ENCODE results near the gene COL24A1. TPM values are rescaled to one million over a fixed set of nuclear protein-coding genes. Genes with fewer than 3 reads are reported as not detected.
A peak's percentile ranks its signal among the peaks of the same experiment; 100 is the strongest.

The COL24A1 gene
- total and polyA plus RNA-seq, 2 donors (not counting 3 experiments of a cell fraction or from before 2014, with no cell fraction given): 0.03 TPM; not detected in 1

GRCh38 chr1:85707990-85708828 lies 448.4 kb downstream of the COL24A1 start, which contains the start of gene ZNHIT6:
Gene ZNHIT6 (minus strand): TSS chr1:85708433. CDS start chr1:85708284, 149 bp downstream.
- no TSS peak for BruUV-seq (replicated peaks)
- DNase-seq (ENCODE audit: low read depth, low spot score): peak; percentile 95
- ChIA-PET POLR2A (interaction anchor here (0.6 to 1.0 kb wide), 7 partner anchors 9 to 1202 kb away, joined by 3 to 7 read pairs (median 3); partner anchors contain the start of genes BCL10 and GNG5), CTCF (interaction anchor here (0.6 to 1.3 kb wide), 26 partner anchors 9 to 763 kb away, joined by 3 to 17 read pairs (median 4); partner anchors contain the start of genes BCL10 and C1orf52)
- Histone ChIP-seq H3K4me2 (ENCODE audit: insufficient read depth, low read length) (peak within 1 kb of the TSS; percentile 94), H3K36me3 (ENCODE audit: control insufficient read depth in 2 of 2, extremely low read depth in 1 of 2, insufficient read depth in 2 of 2, low read length in 2 of 2) (peaks cover 2% of the 10 kb centered on the region in 2 experiments), H3K9ac (replicated peaks; ENCODE audit: extremely low read depth, insufficient read depth, low read length) (peak within 1 kb of the TSS; percentile 65), H3K27ac (ENCODE audit: insufficient read depth, low read depth, low read length) (peak within 1 kb of the TSS; percentile 41), H3K9me3 (replicated peaks; ENCODE audit: control insufficient read depth, insufficient read depth, low read length) (no peaks in the 10 kb centered on the region), H3K9me1 (replicated peaks; ENCODE audit: control insufficient read depth, extremely low read depth, insufficient read depth, low read length) (no peaks in the 10 kb centered on the region), H3K4me3 (replicated peaks in 1 of 3; ENCODE audit: insufficient read depth in 1 of 3, low read depth in 1 of 3, low read length in 3 of 3) (peak within 1 kb of the TSS; percentile 43 to 82 (median 69)), H3K79me2 (ENCODE audit: control insufficient read depth, insufficient read depth, low read length) (peaks cover 27% of the 10 kb centered on the region), H2AFZ (ENCODE audit: low read depth, low read length) (peak within 1 kb of the TSS; percentile 45), H3K4me1 (ENCODE audit: control insufficient read depth, extremely low read depth, insufficient read depth, low read length) (peaks cover 13% of the 10 kb centered on the region), H4K20me1 (replicated peaks; ENCODE audit: control insufficient read depth, extremely low read depth, insufficient read depth, low read length) (no peaks in the 10 kb centered on the region), H3K27me3 (ENCODE audit: control insufficient read depth in 2 of 2, insufficient read depth in 2 of 2, low read length in 2 of 2) (no peaks in the 10 kb centered on the region)
- FAIRE-seq: peak; percentile 85
- dilution Hi-C loops (cut with MboI; ENCODE audit: extremely low pct_ligation_motif_present, low sequenced_read_pairs) (no loop called here), intact Hi-C loops (cut with micrococcal nuclease) (loop anchor here (1.0 to 5.0 kb wide), 5 partner anchors 101 to 511 kb away; partner anchors contain the start of gene BCL10)
- TF ChIP-seq POLR2AphosphoS5 (IDR thresholded peaks at IDR 0.05; ENCODE audit: insufficient read depth, low read depth, low read length) (peak; percentile 36), POLR2A (IDR thresholded peaks at IDR 0.05; ENCODE audit: low read depth, low read length) (peak; percentile 60), FOS (IDR thresholded peaks at IDR 0.05; ENCODE audit: borderline replicate concordance, insufficient read depth, low read length) (no peak), EZH2 (IDR thresholded peaks at IDR 0.05; ENCODE audit: borderline replicate concordance, low read depth, low read length, severe bottlenecking) (no peak), MYC (IDR thresholded peaks at IDR 0.05; ENCODE audit: low read depth, low read length) (peak; percentile 86), CTCF (IDR thresholded peaks at IDR 0.05; ENCODE audit: extremely low read depth in 1 of 2, insufficient read depth in 1 of 2, low read depth in 1 of 2, low read length in 2 of 2) (peak; percentile 17 to 42), JUN (IDR thresholded peaks at IDR 0.05; ENCODE audit: borderline replicate concordance, insufficient read depth, insufficient read length, low read depth) (no peak), GATA2 (IDR thresholded peaks at IDR 0.05; ENCODE audit: insufficient read depth, insufficient read length, low read depth, low read length) (no peak), MAX (IDR thresholded peaks at IDR 0.05; ENCODE audit: insufficient read depth, insufficient read length) (peak; percentile 39)

All from endothelial cell of umbilical vein (primary cell).